GM12878 (cell line): ENCODE results near the gene ABCA4. TPM values are rescaled to one million over a fixed set of nuclear protein-coding genes. Genes with fewer than 3 reads are reported as not detected.

Experiments
- ATAC-seq: fragments of 200-7000 bp; cut with Tn5 transposase; 3 replicates; pipeline ENCODE4 v1.9.1; 2020; ENCODE audit warnings: mild to moderate bottlenecking, moderate library complexity
- BruUV-seq: library from RNA; stranded (reverse); fragments of 400-500 nt; replicated peaks from 2 replicates; lab custom pipeline; 2021; lab: Mats Ljungman, UMichigan
- CTCF ChIA-PET: fragments of 300-600 bp; sonication (Branson Sonifier 250); formaldehyde crosslinking; extraction: SDS; loops from one replicate; lab custom pipeline; 2021; ENCODE audit warnings: inconsistent platforms; lab: Yijun Ruan, JAX
- POLR2A ChIA-PET: fragments of 350-600 bp; formaldehyde crosslinking; extraction: SDS; loops from one replicate; lab custom pipeline; 2021; ENCODE audit warnings: inconsistent platforms; lab: Charles Lee
- RAD21 ChIA-PET: fragments of 300-600 bp; sonication (Branson Sonifier 250); formaldehyde crosslinking; loops from one replicate; lab custom pipeline; 2023; ENCODE audit warnings: antibody characterized with exemption; ENCODE audit not compliant: unreplicated experiment; lab: Charles Lee
- SMC1A ChIA-PET: fragments of 300-600 bp; sonication (Branson Sonifier 250); formaldehyde crosslinking; loops from one replicate; lab custom pipeline; 2023; ENCODE audit not compliant: unreplicated experiment, uncharacterized antibody; lab: Charles Lee
- DNase-seq: peaks from one replicate; pipeline ENCODE4 v3.0.0-alpha.2; 2011; ENCODE audit warnings: low read depth, low spot score
- FAIRE-seq: peaks from 3 replicates; lab custom pipeline; 2011; peaks lifted over from hg19 to GRCh38; lab: Jason Lieb, UNC
- H2AFZ ChIP-seq: 2 replicates; pipeline ENCODE4 v1.6.0; 2011; ENCODE audit warnings: low read depth, low read length, control low read depth; ENCODE audit not compliant: control insufficient read depth
- H3K27ac ChIP-seq: 2 replicates; pipeline ENCODE4 v1.5.1; 2011; ENCODE audit warnings: control low read depth; ENCODE audit not compliant: control insufficient read depth, insufficient read depth
- H3K27me3 ChIP-seq, 2 experiments: replicated peaks in 1 of 2; 2 replicates each; pipeline versions ENCODE4 v1.6.0 to v1.6.1; 2011; ENCODE audit warnings: low read length in 1 of 2; ENCODE audit not compliant: control insufficient read depth in 2 of 2, insufficient read depth in 2 of 2
- H3K36me3 ChIP-seq, 2 experiments: 2 replicates each; pipeline ENCODE4 v1.5.1; 2011; ENCODE audit warnings: low read length in 1 of 2; ENCODE audit not compliant: control insufficient read depth in 2 of 2, insufficient read depth in 2 of 2
- H3K4me1 ChIP-seq: 2 replicates; pipeline ENCODE4 v1.6.1; 2011; ENCODE audit warnings: mild to moderate bottlenecking, low read length, moderate library complexity, mixed read lengths; ENCODE audit not compliant: control insufficient read depth, insufficient read depth
- H3K4me2 ChIP-seq: 2 replicates; pipeline ENCODE4 v1.6.0; 2011; ENCODE audit warnings: control low read depth; ENCODE audit not compliant: control insufficient read depth, insufficient read depth
- H3K4me3 ChIP-seq: fragments of 200-600 bp; sonication (generic); 2 replicates; pipeline ENCODE4 v1.5.1; 2016
- H3K79me2 ChIP-seq: 2 replicates; pipeline ENCODE4 v1.6.0; 2011; ENCODE audit warnings: low read length; ENCODE audit not compliant: control insufficient read depth, insufficient read depth
- H3K9ac ChIP-seq: 2 replicates; pipeline ENCODE4 v1.8.0; 2011; ENCODE audit warnings: low read length, control low read depth, mixed read lengths; ENCODE audit not compliant: control insufficient read depth, insufficient read depth
- H3K9me3 ChIP-seq: replicated peaks from 3 replicates; pipeline ENCODE4 v1.5.1; 2011; ENCODE audit warnings: mild to moderate bottlenecking, low read length; ENCODE audit not compliant: control insufficient read depth, insufficient read depth
- H4K20me1 ChIP-seq: 2 replicates; pipeline ENCODE4 v1.6.0; 2011; ENCODE audit not compliant: control insufficient read depth, insufficient read depth
- CREM ChIP-seq: IDR thresholded peaks from 2 replicates; pipeline ENCODE4 v1.6.1; 2014; ENCODE audit warnings: antibody characterized with exemption, low read depth
- DPF2 ChIP-seq: fragments of 450-650 bp; IDR thresholded peaks from 2 replicates; pipeline ENCODE4 v1.6.1; 2017; ENCODE audit warnings: mild to moderate bottlenecking
- ETV6 ChIP-seq, 2 experiments: fragments of 450-650 bp in 1 of 2; IDR thresholded peaks in 1 of 2; conservative IDR thresholded peaks in 1 of 2; 2 replicates each; pipeline ENCODE4 v1.6.1; 2014; ENCODE audit warnings: antibody characterized with exemption in 1 of 2, borderline replicate concordance in 1 of 2, low read depth in 1 of 2, mild to moderate bottlenecking in 1 of 2, moderate library complexity in 1 of 2
- IRF4 ChIP-seq: IDR thresholded peaks from 2 replicates; pipeline ENCODE4 v1.6.1; 2011; ENCODE audit warnings: low read depth, low read length
- MYC ChIP-seq: IDR thresholded peaks from 2 replicates; pipeline ENCODE4 v1.6.1; 2011; ENCODE audit warnings: mild to moderate bottlenecking, low read length, moderate library complexity, inconsistent platforms; ENCODE audit not compliant: insufficient read depth, insufficient replicate concordance, insufficient read length, severe bottlenecking
- PRDM15 ChIP-seq: fragments of 450-650 bp; formaldehyde crosslinking; IDR thresholded peaks from 2 replicates; pipeline ENCODE4 v1.4.0; 2020; ENCODE audit warnings: mild to moderate bottlenecking, moderate library complexity
- SP1 ChIP-seq: IDR thresholded peaks from one replicate; pipeline ENCODE4 v1.6.1; 2011; ENCODE audit warnings: low read depth, low read length
- SRF ChIP-seq, 2 experiments: IDR thresholded peaks; 2 replicates each; pipeline ENCODE4 v1.6.1; 2011; ENCODE audit warnings: low read depth in 2 of 2, low read length in 2 of 2, mild to moderate bottlenecking in 1 of 2, moderate library complexity in 1 of 2
- WGBS: methylation state at CpG from one replicate; pipeline ENCODE4 v1.1.6; 2016; ENCODE audit warnings: low lambda C conversion rate; ENCODE audit not compliant: insufficient replicate concordance, insufficient coverage; ENCODE audit errors: missing lambda C conversion rate; 5-methylcytosine and 5-hydroxymethylcytosine counted together
- in situ Hi-C: fragments of 300-500 bp; cut with MboI; formaldehyde crosslinking; loops from 9 replicates; pipeline ENCODE4 v1.14.3; 2018; ENCODE audit warnings: mixed read lengths
- intact Hi-C: fragments of 100-400 bp; cut with micrococcal nuclease; formaldehyde crosslinking; loops from one replicate; pipeline ENCODE4 v1.14.2; 2022; ENCODE audit not compliant: unreplicated experiment
- polyA plus RNA-seq, 11 experiments: library from polyadenylated mRNA; depleted of rRNA in 4 of 11; unstranded in 6 of 11; stranded (reverse) in 5 of 11; fragments of >200 nt; fragmentation: Nextera tagmentation in 4 of 11; fragmentation: Illumina TruSeq in 1 of 11; extraction: Ambion mirVana in 4 of 11; extraction: Trizol in 1 of 11; gene quantifications; 1 replicate in 1 of 11; 2 replicates in 10 of 11; pipeline versions ENCODE4 v1.2.1 to v1.2.3, GENCODE V29; 2011 to 2016; ENCODE audit warnings: inconsistent platforms in 2 of 11, missing spikeins in 2 of 11, low read depth in 1 of 11
- total RNA-seq, 4 experiments: library from RNA; depleted of rRNA in 3 of 4; stranded (reverse); fragments of >200 nt in 3 of 4; fragmentation: Illumina TruSeq in 1 of 4; extraction: Trizol in 1 of 4; gene quantifications; 2 replicates each; pipeline versions ENCODE4 v1.2.1 to v1.2.3, GENCODE V29; 2013 to 2021

Gene ABCA4
- total and polyA plus RNA-seq, 10 of the 15 experiments (the other 5 are each of a cell fraction or from before 2014, with no cell fraction given), result 0.03 to 0.28 (median 0.11) TPM; not detected in 3

GRCh38 chr1:94118013-94118412 lies 2.9 kb downstream of the ABCA4 start:
- H3K9me3 ChIP-seq, result no peaks in the 10 kb centered on the region; the same call in 2 of the 3 replicates
- H2AFZ ChIP-seq, result no peak overlapping the region
- no peaks in the 10 kb centered on the region for H3K79me2 ChIP-seq
- H3K4me3 ChIP-seq, result no peak overlapping the region
- H4K20me1 ChIP-seq, result no peaks in the 10 kb centered on the region
- no peak overlapping the region for H3K9ac ChIP-seq
- no peaks in the 10 kb centered on the region for H3K4me1 ChIP-seq
- intact Hi-C loops (no loop called here), in situ Hi-C loops (loop anchor here (5.0 kb wide), 1 partner anchor 49 kb away; no protein-coding TSS in a partner anchor)
- CTCF ChIA-PET, result no interaction called here
- RAD21 ChIA-PET, result no interaction called here
- no peak overlapping the region for H3K27ac ChIP-seq
- no peak for DNase-seq
- H3K36me3 ChIP-seq, result no peaks in the 10 kb centered on the region
- TF ChIP-seq IRF4, result no peak
- TF ChIP-seq ETV6 (conservative IDR thresholded peaks at IDR 0.05 in 1 of 2, IDR thresholded peaks at IDR 0.05 in 1 of 2; ENCODE audit: borderline replicate concordance in 1 of 2, low read depth in 1 of 2), result no peak
- TF ChIP-seq MYC, result no peak
- no peak for TF ChIP-seq DPF2
- no peak for TF ChIP-seq PRDM15 (CRISPR knock-in tag)
- no peak for TF ChIP-seq SP1
- no peak for TF ChIP-seq SRF (IDR thresholded peaks at IDR 0.05; ENCODE audit: low read depth in 2 of 2, low read length in 2 of 2)
- no peak for TF ChIP-seq CREM
- no TSS peak for BruUV-seq
- peaks cover 0 to 11% of the 10 kb centered on the region in 2 experiments; a peak in 2 of 4 replicates for H3K27me3 ChIP-seq
- POLR2A ChIA-PET, result no interaction called here
- SMC1A ChIA-PET, result no interaction called here
- WGBS, result 6% methylated on average over 7 of the region's 7 CpGs
- no peak overlapping the region for H3K4me2 ChIP-seq
- no peak for FAIRE-seq
- no peak for ATAC-seq
